K562 (cell line): Measurements from ENCODE around the gene FBXO15. TPM values are rescaled to one million over a fixed set of nuclear protein-coding genes. Genes with fewer than 3 reads are reported as not detected.

Experiments
- ATAC-seq: fragments of 200-7000 bp; cut with Tn5 transposase; 3 replicates; pipeline ENCODE4 v1.9.1; 2020; ENCODE audit warnings: moderate library complexity
- BruUV-seq: library from RNA; stranded (reverse); fragments of 400-500 nt; replicated peaks from 2 replicates; lab custom pipeline; 2021; lab: Mats Ljungman, UMichigan
- CTCF ChIA-PET: fragments of 300-600 bp; formaldehyde crosslinking; extraction: SDS; loops from one replicate; lab custom pipeline; 2021; ENCODE audit warnings: low intra/inter-chr PET ratio; lab: Yijun Ruan, JAX
- POLR2A ChIA-PET: fragments of 300-600, 350-650 bp; sonication (Branson Sonifier 250); formaldehyde crosslinking; extraction: SDS; loops from one replicate; lab custom pipeline; 2021; ENCODE audit warnings: antibody characterized with exemption, inconsistent platforms; lab: Yijun Ruan, JAX
- DNase-seq, 4 experiments: peaks; one replicate each; pipeline versions ENCODE4 v3.0.0 to v3.0.0-alpha.2; 2011 to 2018; ENCODE audit warnings: low spot score in 3 of 4, mixed read lengths in 3 of 4; ENCODE audit errors: extremely low read depth in 1 of 4
- FAIRE-seq: peaks from 2 replicates; lab custom pipeline; 2011; peaks lifted over from hg19 to GRCh38; lab: Jason Lieb, UNC
- H2AFZ ChIP-seq: 2 replicates; pipeline ENCODE4 v1.6.0; 2011; ENCODE audit warnings: low read depth, low read length, control low read depth, inconsistent platforms
- H3K27ac ChIP-seq: fragments of 200-600 bp; 3 replicates; pipeline ENCODE4 v1.8.0; 2011; ENCODE audit warnings: low read depth, mild to moderate bottlenecking, control low read depth, inconsistent platforms, low read length, moderate library complexity, mixed read lengths; ENCODE audit errors: extremely low read depth
- H3K27me3 ChIP-seq, 2 experiments: fragments of 300-600 bp in 1 of 2; 2 replicates in 1 of 2; 3 replicates in 1 of 2; pipeline versions ENCODE4 v1.6.0 to v1.8.0; 2011; ENCODE audit warnings: inconsistent platforms in 2 of 2, low read length in 2 of 2, mild to moderate bottlenecking in 1 of 2, mixed read lengths in 1 of 2, moderate library complexity in 1 of 2; ENCODE audit not compliant: control insufficient read depth in 2 of 2, insufficient read depth in 2 of 2
- H3K36me3 ChIP-seq: fragments of 300-600 bp; 3 replicates; pipeline ENCODE4 v1.8.0; 2011; ENCODE audit warnings: mild to moderate bottlenecking, low read length, inconsistent platforms; ENCODE audit not compliant: control insufficient read depth, insufficient read depth
- H3K4me1 ChIP-seq, 2 experiments: fragments of 200-600 bp in 1 of 2; replicated peaks in 1 of 2; 2 replicates in 1 of 2; 3 replicates in 1 of 2; pipeline versions ENCODE4 v1.5.1 to v1.8.0; 2011; ENCODE audit warnings: inconsistent platforms in 2 of 2, low read length in 2 of 2, mild to moderate bottlenecking in 1 of 2, mixed read lengths in 1 of 2, moderate library complexity in 1 of 2; ENCODE audit not compliant: control insufficient read depth in 2 of 2, insufficient read depth in 2 of 2
- H3K4me2 ChIP-seq: 2 replicates; pipeline ENCODE4 v1.6.1; 2011; ENCODE audit warnings: low read length, control low read depth, inconsistent platforms, mixed read lengths; ENCODE audit not compliant: insufficient read depth
- H3K4me3 ChIP-seq: fragments of 200-600 bp; sonication (generic), shearing (Covaris generic); 2 replicates; pipeline ENCODE4 v1.5.1; 2016; ENCODE audit warnings: control low read depth, inconsistent platforms
- H3K79me2 ChIP-seq: fragments of 200-600 bp; 3 replicates; pipeline ENCODE4 v1.8.0; 2011; ENCODE audit warnings: low read length, inconsistent platforms; ENCODE audit not compliant: control insufficient read depth, insufficient read depth
- H3K9ac ChIP-seq, 2 experiments: 2 replicates each; pipeline versions ENCODE4 v1.6.0 to v1.6.1; 2011; ENCODE audit warnings: low read depth in 2 of 2, low read length in 2 of 2, control low read depth in 1 of 2, inconsistent platforms in 1 of 2, mild to moderate bottlenecking in 1 of 2, mixed read lengths in 1 of 2; ENCODE audit not compliant: insufficient read depth in 1 of 2
- H3K9me1 ChIP-seq: one replicate; pipeline ENCODE4 v1.6.0; 2011; ENCODE audit warnings: inconsistent platforms, mild to moderate bottlenecking, low read length, moderate library complexity; ENCODE audit not compliant: control insufficient read depth, insufficient read depth
- H3K9me3 ChIP-seq: replicated peaks from 2 replicates; pipeline ENCODE4 v1.5.1; 2011; ENCODE audit warnings: low read depth, low read length, inconsistent platforms; ENCODE audit not compliant: control insufficient read depth, insufficient read depth
- H4K20me1 ChIP-seq: replicated peaks from 2 replicates; pipeline ENCODE4 v1.6.1; 2011; ENCODE audit warnings: low read length, inconsistent platforms, mixed read lengths; ENCODE audit not compliant: control insufficient read depth, insufficient read depth
- BCL6 ChIP-seq: fragments of 250-450 bp; sonication (Bioruptor Pico); IDR thresholded peaks from 2 replicates; pipeline ENCODE4 v1.4.0; 2020
- DACH1 ChIP-seq: fragments of 450-650 bp; IDR thresholded peaks from 2 replicates; pipeline ENCODE4 v1.6.1; 2018; ENCODE audit not compliant: partially characterized antibody
- HBP1 ChIP-seq: fragments of 450-650 bp; formaldehyde crosslinking; IDR thresholded peaks from 2 replicates; pipeline ENCODE4 v1.4.0; 2022; ENCODE audit warnings: missing genetic modification characterization
- NCOA2 ChIP-seq, 2 experiments: fragments of 450-650 bp; IDR thresholded peaks; 2 replicates each; pipeline ENCODE4 v1.6.1; 2018; ENCODE audit warnings: mild to moderate bottlenecking in 2 of 2, moderate library complexity in 1 of 2; ENCODE audit not compliant: partially characterized antibody in 2 of 2
- RBM14 ChIP-seq: fragments of 200-400 bp; formaldehyde crosslinking; IDR thresholded peaks from 2 replicates; pipeline ENCODE4 v1.6.1; 2018; ENCODE audit warnings: low read depth, mild to moderate bottlenecking, low read length, moderate library complexity, borderline replicate concordance; ENCODE audit not compliant: insufficient read depth
- TCF7L2 ChIP-seq: fragments of 150-350 bp; IDR thresholded peaks from 2 replicates; pipeline ENCODE4 v1.6.1; 2016; ENCODE audit warnings: low read depth, mild to moderate bottlenecking, low read length, moderate library complexity
- TGIF2 ChIP-seq: sonication (generic); formaldehyde crosslinking; IDR thresholded peaks from 2 replicates; pipeline ENCODE4 v1.8.1; 2022; ENCODE audit warnings: mild to moderate bottlenecking, missing genetic modification reagents, moderate library complexity
- ZNF507 ChIP-seq: conservative IDR thresholded peaks from 2 replicates; pipeline ENCODE4 v1.6.1; 2017; ENCODE audit warnings: missing genetic modification characterization, missing compliant biosample characterization
- ZNF551 ChIP-seq: fragments of 250-450 bp; sonication (Bioruptor Pico); IDR thresholded peaks from 2 replicates; pipeline ENCODE4 v1.5.0; 2021; ENCODE audit warnings: mild to moderate bottlenecking, moderate library complexity
- WGBS: fragments of 100-300 bp; shearing (Covaris generic); methylation state at CpG from one replicate; pipeline ENCODE4 v1.1.6; 2016; ENCODE audit warnings: low coverage, mixed read lengths; ENCODE audit not compliant: insufficient coverage; ENCODE audit errors: missing lambda C conversion rate; 5-methylcytosine and 5-hydroxymethylcytosine counted together
- in situ Hi-C: fragments of 300-500 bp; cut with MboI; formaldehyde crosslinking; loops from 4 replicates; pipeline ENCODE4 v1.15.0; 2018; ENCODE audit warnings: inconsistent platforms, mixed read lengths
- intact Hi-C: fragments of 100-400 bp; cut with micrococcal nuclease; formaldehyde crosslinking; loops from 2 replicates; pipeline ENCODE4 v1.14.2; 2022
- polyA plus RNA-seq, 8 experiments: library from polyadenylated mRNA; depleted of rRNA in 4 of 8; stranded (reverse) in 5 of 8; unstranded in 3 of 8; fragments of >200 nt; fragmentation: Nextera tagmentation in 2 of 8; fragmentation: Illumina TruSeq in 1 of 8; extraction: Ambion mirVana in 2 of 8; extraction: Trizol in 1 of 8; gene quantifications; 2 replicates each; pipeline versions ENCODE4 v1.2.1 to v1.2.3, GENCODE V29; 2011 to 2014; ENCODE audit warnings: inconsistent platforms in 1 of 8, missing spikeins in 1 of 8
- total RNA-seq, 7 experiments: library from RNA; depleted of rRNA in 6 of 7; stranded (reverse); fragments of >200 nt in 6 of 7; fragmentation: Illumina TruSeq in 2 of 7; extraction: Trizol in 2 of 7; gene quantifications; 2 replicates each; pipeline versions ENCODE4 v1.2.1 to v1.2.3, GENCODE V29; 2011 to 2021; ENCODE audit warnings: low replicate concordance in 1 of 7
- TF ChIP-seq, protein P1 (sequence below): fragments of 250-450 bp; sonication (Bioruptor Pico); IDR thresholded peaks from 2 replicates; pipeline ENCODE4 v1.8.0; 2022; ENCODE audit warnings: moderate library complexity, mild to moderate bottlenecking, inconsistent platforms

The FBXO15 gene
- total and polyA plus RNA-seq, 9 of the 15 experiments (the other 6 are each of a cell fraction or from before 2014, with no cell fraction given): 0.07 to 0.43 (median 0.27) TPM; not detected in 1

DNA sequence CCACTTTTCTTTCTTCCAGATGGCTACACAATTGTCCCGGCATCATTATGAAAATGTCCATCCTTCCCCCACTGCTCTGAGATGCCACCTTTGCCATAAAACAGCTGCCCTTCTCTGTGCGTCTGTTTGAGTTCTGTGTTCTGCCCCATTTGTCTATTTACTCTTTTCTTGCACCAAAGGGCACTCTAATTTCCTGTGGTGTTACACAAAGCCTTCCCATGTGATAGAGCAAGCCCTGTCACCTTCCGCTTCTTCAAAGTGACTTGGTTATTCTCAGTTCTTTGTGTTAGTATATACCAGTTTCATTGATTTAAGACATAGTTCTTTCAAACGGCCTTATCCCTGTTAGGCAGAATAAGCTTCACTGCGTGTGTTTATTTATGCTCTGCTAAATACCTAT is 84.1 kb downstream of the FBXO15 start:
- 0% methylated on average over 5 of the region's 5 CpGs for WGBS
- no peaks in the 10 kb centered on the region for H3K79me2 ChIP-seq
- in situ Hi-C loops (no loop called here), intact Hi-C loops (no loop called here)
- H3K9me1 ChIP-seq: no peaks in the 10 kb centered on the region
- H3K27ac ChIP-seq: no peak overlapping the region
- DNase-seq: no peak
- FAIRE-seq: no peak
- no peaks in the 10 kb centered on the region for H3K36me3 ChIP-seq
- H3K4me3 ChIP-seq: no peak overlapping the region
- H3K27me3 ChIP-seq: no peaks in the 10 kb centered on the region; a peak in 2 of 5 replicates
- H3K9ac ChIP-seq: no peak overlapping the region
- TF ChIP-seq TCF7L2 (no peak), BCL6 (CRISPR knock-in tag) (no peak), TGIF2 (CRISPR knock-in tag) (no peak), RBM14 (no peak), NCOA2 (IDR thresholded peaks at IDR 0.05; ENCODE audit: partially characterized antibody in 2 of 2) (no peak), ZNF551 (CRISPR knock-in tag) (no peak), DACH1 (no peak), ZNF507 (tag) (no peak), HBP1 (CRISPR knock-in tag) (no peak)
- TF ChIP-seq, protein P1, sequence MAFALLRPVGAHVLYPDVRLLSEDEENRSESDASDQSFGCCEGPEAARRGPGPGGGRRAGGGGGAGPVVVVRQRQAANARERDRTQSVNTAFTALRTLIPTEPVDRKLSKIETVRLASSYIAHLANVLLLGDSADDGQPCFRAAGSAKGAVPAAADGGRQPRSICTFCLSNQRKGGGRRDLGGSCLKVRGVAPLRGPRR (CRISPR knock-in tag): no peak
- H3K4me2 ChIP-seq: no peak overlapping the region
- H4K20me1 ChIP-seq: no peaks in the 10 kb centered on the region
- H2AFZ ChIP-seq: no peak overlapping the region
- no peaks in the 10 kb centered on the region for H3K4me1 ChIP-seq
- POLR2A ChIA-PET: no interaction called here
- no TSS peak for BruUV-seq
- CTCF ChIA-PET: no interaction called here
- ATAC-seq: no peak
- H3K9me3 ChIP-seq: no peaks in the 10 kb centered on the region
